Measurements from ENCODE around the gene OR51T1. TPM values are rescaled to one million over a fixed set of nuclear protein-coding genes. Genes with fewer than 3 reads are reported as not detected.
A peak's percentile ranks its signal among the peaks of the same experiment; 100 is the strongest.

OR51T1 gene
- total RNA-seq, 1 donor from 2014 or later = not detected

- Mint-ChIP-seq H3K4me3 (no peak overlapping the region), H3K27ac (no peak overlapping the region), H3K4me1 (no peaks in the 10 kb centered on the region), H3K27me3 (ENCODE audit: low read depth) (peaks cover 3% of the 10 kb centered on the region), H3K9me3 (no peaks in the 10 kb centered on the region), H3K36me3 (no peaks in the 10 kb centered on the region)
- DNase-seq (ENCODE audit: low spot score in 2 of 2, unreplicated experiment in 2 of 2) = no peak
- TF ChIP-seq CTCF (IDR thresholded peaks at IDR 0.05; ENCODE audit: unreplicated experiment) = no peak
Measured at GRCh38 chr11:4884361-4884760, 2.7 kb downstream of the OR51T1 start.

- Mint-ChIP-seq H3K4me3 (no peak overlapping the region), H3K27ac (no peak overlapping the region), H3K27me3 (ENCODE audit: low read depth) (peaks cover 3% of the 10 kb centered on the region), H3K9me3 (no peaks in the 10 kb centered on the region), H3K36me3 (no peaks in the 10 kb centered on the region), H3K4me1 (no peaks in the 10 kb centered on the region)
- no peak for DNase-seq (ENCODE audit: low spot score in 2 of 2, unreplicated experiment in 2 of 2)
- TF ChIP-seq CTCF (IDR thresholded peaks at IDR 0.05; ENCODE audit: unreplicated experiment) = no peak
Measured at GRCh38 chr11:4886186-4886585, 4.5 kb downstream of the OR51T1 start.

GRCh38 chr11:4887591-4887990, 5.9 kb downstream of the OR51T1 start:
- Mint-ChIP-seq H3K4me1 (no peaks in the 10 kb centered on the region), H3K9me3 (no peaks in the 10 kb centered on the region), H3K27ac (no peak overlapping the region), H3K36me3 (no peaks in the 10 kb centered on the region), H3K4me3 (no peak overlapping the region), H3K27me3 (ENCODE audit: low read depth) (peaks cover 3% of the 10 kb centered on the region)
- no peak for TF ChIP-seq CTCF (IDR thresholded peaks at IDR 0.05; ENCODE audit: unreplicated experiment)
- DNase-seq (ENCODE audit: low spot score in 2 of 2, unreplicated experiment in 2 of 2) = no peak

GRCh38 chr11:4890279-4890678, 8.6 kb downstream of the OR51T1 start:
- DNase-seq (ENCODE audit: low spot score in 2 of 2, unreplicated experiment in 2 of 2) = no peak
- Mint-ChIP-seq H3K27ac (no peak overlapping the region), H3K9me3 (no peaks in the 10 kb centered on the region), H3K36me3 (no peaks in the 10 kb centered on the region), H3K4me3 (no peak overlapping the region), H3K27me3 (ENCODE audit: low read depth) (no peaks in the 10 kb centered on the region), H3K4me1 (no peaks in the 10 kb centered on the region)
- no peak for TF ChIP-seq CTCF (IDR thresholded peaks at IDR 0.05; ENCODE audit: unreplicated experiment)

GRCh38 chr11:4891996-4892640, 10.4 kb downstream of the OR51T1 start:
- H3K9me3 Mint-ChIP-seq = no peaks in the 10 kb centered on the region
- H3K27me3 Mint-ChIP-seq (ENCODE audit: low read depth) = peaks cover 4% of the 10 kb centered on the region
- DNase-seq (ENCODE audit: low spot score in 2 of 2, unreplicated experiment in 2 of 2) = no peak
- no peak overlapping the region for H3K4me3 Mint-ChIP-seq
- TF ChIP-seq CTCF (IDR thresholded peaks at IDR 0.05; ENCODE audit: unreplicated experiment) = peak; percentile 21
- H3K36me3 Mint-ChIP-seq = no peaks in the 10 kb centered on the region
- H3K4me1 Mint-ChIP-seq = no peaks in the 10 kb centered on the region
- H3K27ac Mint-ChIP-seq = no peak overlapping the region

GRCh38 chr11:4903484-4903883, 21.8 kb downstream of the OR51T1 start, which contains the start of gene OR51A7:
Gene OR51A7 (plus strand): TSS chr11:4903783. CDS start chr11:4907370, 3,587 bp downstream.
- no peak for TF ChIP-seq CTCF (IDR thresholded peaks at IDR 0.05; ENCODE audit: unreplicated experiment)
- no peak within 1 kb of the TSS for H3K4me3 Mint-ChIP-seq
- no peaks in the 10 kb centered on the region for H3K36me3 Mint-ChIP-seq
- no peak for DNase-seq (ENCODE audit: low spot score in 2 of 2, unreplicated experiment in 2 of 2)
- peaks cover 8% of the 10 kb centered on the region for H3K9me3 Mint-ChIP-seq
- H3K4me1 Mint-ChIP-seq = no peaks in the 10 kb centered on the region
- H3K27ac Mint-ChIP-seq = no peak within 1 kb of the TSS
- no peaks in the 10 kb centered on the region for H3K27me3 Mint-ChIP-seq (ENCODE audit: low read depth)

Data from mesothelial cell of epicardium (in vitro differentiated cells).